Neural progenitor cell (in vitro differentiated cells): ENCODE data around the gene SENP1.

Experiments
- EZH2 ChIP-seq: fragments of 200-600 bp; sonication (generic); IDR thresholded peaks from 2 replicates; pipeline ENCODE4 v1.6.1; 2017; ENCODE audit warnings: antibody characterized with exemption, mild to moderate bottlenecking, moderate library complexity
- TF ChIP-seq, protein P1 (sequence below): fragments of 200-600 bp; sonication (generic); IDR thresholded peaks from 2 replicates; pipeline ENCODE4 v1.5.1; 2017; ENCODE audit warnings: antibody characterized with exemption, mild to moderate bottlenecking

DNA sequence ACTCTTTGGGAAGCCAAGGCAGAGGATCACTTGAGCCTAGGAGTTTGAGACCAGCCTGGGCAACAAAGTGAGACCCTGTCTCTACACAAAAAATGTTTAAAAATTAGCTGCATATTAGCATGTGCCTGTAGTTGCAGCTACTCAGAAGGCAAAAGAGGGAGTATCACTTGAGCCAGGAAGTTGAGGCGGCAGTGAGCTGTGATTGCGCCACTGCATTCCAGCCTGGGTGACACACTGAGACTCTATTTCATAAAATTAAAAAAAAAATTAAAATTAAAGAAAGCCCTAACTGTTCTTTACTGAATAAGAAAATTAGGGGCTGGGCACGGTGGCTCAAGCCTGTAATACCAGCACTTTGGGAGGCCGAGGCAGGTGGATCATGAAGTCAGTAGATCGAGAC lies 27.0 kb downstream of the SENP1 start:
- TF ChIP-seq, protein P1, sequence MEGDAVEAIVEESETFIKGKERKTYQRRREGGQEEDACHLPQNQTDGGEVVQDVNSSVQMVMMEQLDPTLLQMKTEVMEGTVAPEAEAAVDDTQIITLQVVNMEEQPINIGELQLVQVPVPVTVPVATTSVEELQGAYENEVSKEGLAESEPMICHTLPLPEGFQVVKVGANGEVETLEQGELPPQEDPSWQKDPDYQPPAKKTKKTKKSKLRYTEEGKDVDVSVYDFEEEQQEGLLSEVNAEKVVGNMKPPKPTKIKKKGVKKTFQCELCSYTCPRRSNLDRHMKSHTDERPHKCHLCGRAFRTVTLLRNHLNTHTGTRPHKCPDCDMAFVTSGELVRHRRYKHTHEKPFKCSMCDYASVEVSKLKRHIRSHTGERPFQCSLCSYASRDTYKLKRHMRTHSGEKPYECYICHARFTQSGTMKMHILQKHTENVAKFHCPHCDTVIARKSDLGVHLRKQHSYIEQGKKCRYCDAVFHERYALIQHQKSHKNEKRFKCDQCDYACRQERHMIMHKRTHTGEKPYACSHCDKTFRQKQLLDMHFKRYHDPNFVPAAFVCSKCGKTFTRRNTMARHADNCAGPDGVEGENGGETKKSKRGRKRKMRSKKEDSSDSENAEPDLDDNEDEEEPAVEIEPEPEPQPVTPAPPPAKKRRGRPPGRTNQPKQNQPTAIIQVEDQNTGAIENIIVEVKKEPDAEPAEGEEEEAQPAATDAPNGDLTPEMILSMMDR = no peak
- no peak for TF ChIP-seq EZH2
